Measurements from ENCODE around the gene BMPR2. TPM values are rescaled to one million over a fixed set of nuclear protein-coding genes. Genes with fewer than 3 reads are reported as not detected.

BMPR2 gene
- polyA plus RNA-seq, 1 donor (not counting 4 experiments of a cell fraction or from before 2014, with no cell fraction given): 31.9 TPM

- Histone ChIP-seq H4K20me1 (ENCODE audit: control insufficient read depth, extremely low read depth, insufficient read depth, low read length) (no peaks in the 10 kb centered on the region), H3K27me3 (ENCODE audit: control insufficient read depth, extremely low read depth, insufficient read depth, low read length) (no peaks in the 10 kb centered on the region), H3K9me3 (ENCODE audit: control insufficient read depth, low read depth, low read length) (no peaks in the 10 kb centered on the region), H3K4me1 (ENCODE audit: control insufficient read depth, extremely low read depth, insufficient read depth, low read length) (peaks cover 3% of the 10 kb centered on the region), H2AFZ (ENCODE audit: control insufficient read depth, low read length) (no peak overlapping the region), H3K9me1 (ENCODE audit: control insufficient read depth, extremely low read depth, insufficient read depth, low read length) (no peaks in the 10 kb centered on the region), H3K4me3 (ENCODE audit: control insufficient read depth in 2 of 3, extremely low read depth in 1 of 3, insufficient read depth in 2 of 3, low read depth in 1 of 3, low read length in 3 of 3) (no peak overlapping the region), H3K27ac (ENCODE audit: control insufficient read depth, insufficient read depth, low read length) (no peak overlapping the region), H3K79me2 (ENCODE audit: control insufficient read depth, insufficient read depth, low read length) (peaks cover 2% of the 10 kb centered on the region), H3K4me2 (ENCODE audit: control insufficient read depth, extremely low read depth, insufficient read depth, low read depth, low read length) (no peak overlapping the region), H3K36me3 (ENCODE audit: control insufficient read depth in 2 of 2, extremely low read depth in 1 of 2, insufficient read depth in 2 of 2, low read length in 2 of 2) (no peaks in the 10 kb centered on the region), H3K9ac (ENCODE audit: control insufficient read depth, extremely low read depth, insufficient read depth, low read length) (no peak overlapping the region)
- no peak for TF ChIP-seq EZH2 (IDR thresholded peaks at IDR 0.05; ENCODE audit: low read length)
- TF ChIP-seq, protein P1, sequence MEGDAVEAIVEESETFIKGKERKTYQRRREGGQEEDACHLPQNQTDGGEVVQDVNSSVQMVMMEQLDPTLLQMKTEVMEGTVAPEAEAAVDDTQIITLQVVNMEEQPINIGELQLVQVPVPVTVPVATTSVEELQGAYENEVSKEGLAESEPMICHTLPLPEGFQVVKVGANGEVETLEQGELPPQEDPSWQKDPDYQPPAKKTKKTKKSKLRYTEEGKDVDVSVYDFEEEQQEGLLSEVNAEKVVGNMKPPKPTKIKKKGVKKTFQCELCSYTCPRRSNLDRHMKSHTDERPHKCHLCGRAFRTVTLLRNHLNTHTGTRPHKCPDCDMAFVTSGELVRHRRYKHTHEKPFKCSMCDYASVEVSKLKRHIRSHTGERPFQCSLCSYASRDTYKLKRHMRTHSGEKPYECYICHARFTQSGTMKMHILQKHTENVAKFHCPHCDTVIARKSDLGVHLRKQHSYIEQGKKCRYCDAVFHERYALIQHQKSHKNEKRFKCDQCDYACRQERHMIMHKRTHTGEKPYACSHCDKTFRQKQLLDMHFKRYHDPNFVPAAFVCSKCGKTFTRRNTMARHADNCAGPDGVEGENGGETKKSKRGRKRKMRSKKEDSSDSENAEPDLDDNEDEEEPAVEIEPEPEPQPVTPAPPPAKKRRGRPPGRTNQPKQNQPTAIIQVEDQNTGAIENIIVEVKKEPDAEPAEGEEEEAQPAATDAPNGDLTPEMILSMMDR (optimal IDR thresholded peaks at IDR 0.05 in 1 of 3, IDR thresholded peaks at IDR 0.05 in 1 of 3, conservative IDR thresholded peaks at IDR 0.05 in 1 of 3; ENCODE audit: extremely low read depth in 1 of 3, insufficient read depth in 2 of 3, low read length in 3 of 3): no peak
- no peak for FAIRE-seq
- dilution Hi-C loops (cut with MboI; ENCODE audit: extremely low pct_ligation_motif_present, low sequenced_read_pairs): no loop called here
- DNase-seq (ENCODE audit: low read depth, low spot score): no peak
These were observed 84.0 kb downstream of the BMPR2 start for GRCh38 chr2:202460119-202460518.

DNA sequence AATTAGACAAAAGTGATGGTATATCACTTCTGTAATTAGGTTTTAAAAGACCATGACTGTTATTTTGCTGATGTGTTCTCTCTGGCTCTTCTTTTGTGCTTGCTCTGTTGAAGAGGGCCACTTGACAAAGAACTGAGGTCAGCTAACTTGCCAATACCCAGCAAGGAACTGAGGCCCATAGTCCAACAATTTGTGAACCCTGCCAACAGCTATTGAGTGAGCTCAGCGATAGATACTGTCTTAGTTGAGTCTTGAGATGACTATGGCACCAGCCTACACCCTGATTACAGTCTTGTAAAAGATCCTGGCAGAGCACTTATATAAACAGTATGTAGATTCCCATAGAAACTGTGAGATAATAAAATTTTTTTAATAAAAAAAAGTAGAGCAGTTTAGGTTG lies 103.0 kb downstream of the BMPR2 start:
- dilution Hi-C loops (cut with MboI; ENCODE audit: extremely low pct_ligation_motif_present, low sequenced_read_pairs): no loop called here

More for the DNA sequence above, 103.0 kb downstream of the BMPR2 start:
- Histone ChIP-seq H3K9me3 (ENCODE audit: control insufficient read depth, low read depth, low read length) (no peaks in the 10 kb centered on the region), H3K4me1 (ENCODE audit: control insufficient read depth, extremely low read depth, insufficient read depth, low read length) (no peaks in the 10 kb centered on the region), H2AFZ (ENCODE audit: control insufficient read depth, low read length) (no peak overlapping the region), H3K36me3 (ENCODE audit: control insufficient read depth in 2 of 2, extremely low read depth in 1 of 2, insufficient read depth in 2 of 2, low read length in 2 of 2) (peaks cover 0 to 2% of the 10 kb centered on the region in 2 experiments), H3K9ac (ENCODE audit: control insufficient read depth, extremely low read depth, insufficient read depth, low read length) (no peak overlapping the region), H3K4me3 (ENCODE audit: control insufficient read depth in 2 of 3, extremely low read depth in 1 of 3, insufficient read depth in 2 of 3, low read depth in 1 of 3, low read length in 3 of 3) (no peak overlapping the region), H3K27me3 (ENCODE audit: control insufficient read depth, extremely low read depth, insufficient read depth, low read length) (no peaks in the 10 kb centered on the region), H4K20me1 (ENCODE audit: control insufficient read depth, extremely low read depth, insufficient read depth, low read length) (no peaks in the 10 kb centered on the region), H3K9me1 (ENCODE audit: control insufficient read depth, extremely low read depth, insufficient read depth, low read length) (no peaks in the 10 kb centered on the region), H3K4me2 (ENCODE audit: control insufficient read depth, extremely low read depth, insufficient read depth, low read depth, low read length) (no peak overlapping the region), H3K27ac (ENCODE audit: control insufficient read depth, insufficient read depth, low read length) (no peak overlapping the region), H3K79me2 (ENCODE audit: control insufficient read depth, insufficient read depth, low read length) (no peaks in the 10 kb centered on the region)
- TF ChIP-seq, protein P1 (optimal IDR thresholded peaks at IDR 0.05 in 1 of 3, IDR thresholded peaks at IDR 0.05 in 1 of 3, conservative IDR thresholded peaks at IDR 0.05 in 1 of 3; ENCODE audit: extremely low read depth in 1 of 3, insufficient read depth in 2 of 3, low read length in 3 of 3): no peak
- TF ChIP-seq EZH2 (IDR thresholded peaks at IDR 0.05; ENCODE audit: low read length): no peak
- FAIRE-seq (no peak), DNase-seq (ENCODE audit: low read depth, low spot score) (no peak)

All from keratinocyte (primary cell).